ENCODE results near the gene PIH1D1. TPM values are rescaled to one million over a fixed set of nuclear protein-coding genes. Genes with fewer than 3 reads are reported as not detected.
A peak's percentile ranks its signal among the peaks of the same experiment; 100 is the strongest.

PIH1D1 gene
- total RNA-seq, 1 experiment from 2014 or later: 166 TPM

DNA sequence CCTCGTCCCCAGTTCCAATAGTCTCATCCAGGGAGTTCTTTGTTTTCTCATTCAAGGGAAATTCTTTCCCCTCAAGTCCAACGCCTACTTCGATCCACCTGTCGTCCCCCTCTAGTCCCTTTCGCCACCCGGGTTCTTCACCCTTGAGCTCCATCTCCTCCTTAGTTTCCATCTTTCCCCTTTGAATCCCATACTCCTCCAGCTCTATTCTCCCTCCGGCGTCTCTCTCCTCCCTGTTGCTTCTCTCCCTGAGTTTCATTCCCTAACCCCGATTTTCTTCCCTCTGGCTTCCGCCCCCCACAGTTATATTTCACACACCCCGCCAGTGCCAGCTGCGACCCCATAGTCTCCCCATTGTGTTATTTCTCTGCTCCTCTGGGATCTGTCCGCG, 9.7 kb downstream of the PIH1D1 start:
- Histone ChIP-seq H2AK5ac (ENCODE audit: insufficient read length, low read length) (no peak overlapping the region), H2AFZ (ENCODE audit: low read length) (no peak overlapping the region), H2BK5ac (ENCODE audit: insufficient read length, low read length) (no peak overlapping the region), H3K23ac (ENCODE audit: insufficient read length, low read depth, low read length) (no peak overlapping the region), H3K14ac (ENCODE audit: insufficient read depth, low read length) (no peak overlapping the region), H3K9ac (ENCODE audit: extremely low read depth, insufficient read length, low read length) (no peak overlapping the region), H4K8ac (replicated peaks; ENCODE audit: insufficient read length, low read depth, low read length) (no peak overlapping the region), H2BK15ac (ENCODE audit: low read depth, low read length) (no peak overlapping the region), H3T11ph (ENCODE audit: low read length) (no peak overlapping the region), H3K4me1 (ENCODE audit: insufficient read depth, low read length) (no peaks in the 10 kb centered on the region), H3K56ac (ENCODE audit: insufficient read length, low read depth, low read length) (no peak overlapping the region), H2BK12ac (ENCODE audit: insufficient read length, low read depth, low read length) (no peak overlapping the region), H2BK120ac (ENCODE audit: low read depth, low read length, poor library complexity, severe bottlenecking) (no peak overlapping the region), H3K27me3 (ENCODE audit: insufficient read depth, low read length) (peaks cover 34% of the 10 kb centered on the region; the same call in 1 of the 2 replicates), H3K4ac (ENCODE audit: low read depth, low read length) (no peak overlapping the region), H4K5ac (ENCODE audit: insufficient read length, low read depth, low read length) (no peak overlapping the region), H2BK20ac (ENCODE audit: low read depth, low read length, poor library complexity, severe bottlenecking) (no peak overlapping the region), H3K79me2 (ENCODE audit: insufficient read depth, low read length) (no peaks in the 10 kb centered on the region), H3K27ac (ENCODE audit: insufficient read length, low read depth, low read length) (no peak overlapping the region), H4K20me1 (ENCODE audit: control insufficient read depth, insufficient read depth, insufficient read length) (no peaks in the 10 kb centered on the region), H3K9me3 (ENCODE audit: control insufficient read depth, low read depth, low read length) (no peaks in the 10 kb centered on the region), H3K23me2 (ENCODE audit: insufficient read length, low read depth, low read length, poor library complexity, severe bottlenecking) (peaks cover 21% of the 10 kb centered on the region), H3K4me2 (ENCODE audit: insufficient read depth, insufficient read length, low read length) (peak overlapping the region; percentile 83), H4K91ac (ENCODE audit: insufficient read length, low read depth, low read length) (no peak overlapping the region), H3K18ac (ENCODE audit: insufficient read length, low read depth, low read length) (no peak overlapping the region), H3K79me1 (ENCODE audit: insufficient read depth, low read depth, low read length, poor library complexity, severe bottlenecking) (no peaks in the 10 kb centered on the region)
- Mint-ChIP-seq H3K4me3 (peak overlapping the region; percentile 74 to 82), H3K27me3 (ENCODE audit: low read depth) (peaks cover 53% of the 10 kb centered on the region), H3K36me3 (ENCODE audit: insufficient read depth in 1 of 3, low read depth in 3 of 3) (peaks cover 8 to 12% (median 11%) of the 10 kb centered on the region in 3 experiments), H3K4me1 (peaks cover 20 to 33% of the 10 kb centered on the region in 2 experiments), H3K9me3 (no peaks in the 10 kb centered on the region; a peak in 1 of 5 replicates), H3K27ac (peak overlapping the region in 1 of 3 experiments; percentile 59; a peak in 1 of 7 replicates)
- no CpG with 5 or more reads among the region's 14 CpGs for WGBS (ENCODE audit: extremely low coverage, insufficient read length, low lambda C conversion rate)
- no peak for DNase-seq
- TF ChIP-seq, protein P1, sequence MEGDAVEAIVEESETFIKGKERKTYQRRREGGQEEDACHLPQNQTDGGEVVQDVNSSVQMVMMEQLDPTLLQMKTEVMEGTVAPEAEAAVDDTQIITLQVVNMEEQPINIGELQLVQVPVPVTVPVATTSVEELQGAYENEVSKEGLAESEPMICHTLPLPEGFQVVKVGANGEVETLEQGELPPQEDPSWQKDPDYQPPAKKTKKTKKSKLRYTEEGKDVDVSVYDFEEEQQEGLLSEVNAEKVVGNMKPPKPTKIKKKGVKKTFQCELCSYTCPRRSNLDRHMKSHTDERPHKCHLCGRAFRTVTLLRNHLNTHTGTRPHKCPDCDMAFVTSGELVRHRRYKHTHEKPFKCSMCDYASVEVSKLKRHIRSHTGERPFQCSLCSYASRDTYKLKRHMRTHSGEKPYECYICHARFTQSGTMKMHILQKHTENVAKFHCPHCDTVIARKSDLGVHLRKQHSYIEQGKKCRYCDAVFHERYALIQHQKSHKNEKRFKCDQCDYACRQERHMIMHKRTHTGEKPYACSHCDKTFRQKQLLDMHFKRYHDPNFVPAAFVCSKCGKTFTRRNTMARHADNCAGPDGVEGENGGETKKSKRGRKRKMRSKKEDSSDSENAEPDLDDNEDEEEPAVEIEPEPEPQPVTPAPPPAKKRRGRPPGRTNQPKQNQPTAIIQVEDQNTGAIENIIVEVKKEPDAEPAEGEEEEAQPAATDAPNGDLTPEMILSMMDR (conservative IDR thresholded peaks at IDR 0.05): no peak

Data from H9 (cell line).